SK-N-SH (cell line): ENCODE measurements around the gene GASK1A. TPM values are rescaled to one million over a fixed set of nuclear protein-coding genes. Genes with fewer than 3 reads are reported as not detected.

Source experiments
- CTCF ChIA-PET: fragments of 300-600, 350-600 bp; formaldehyde crosslinking; extraction: SDS; loops from one replicate; lab custom pipeline; 2021; lab: Yijun Ruan, JAX
- POLR2A ChIA-PET: fragments of 350-600 bp; sonication (Branson Sonifier 250); formaldehyde crosslinking; extraction: SDS; loops from one replicate; lab custom pipeline; 2020; ENCODE audit warnings: antibody characterized with exemption, inconsistent platforms; lab: Yijun Ruan, JAX
- DNase-seq: peaks from one replicate; pipeline ENCODE4 v3.0.0; 2012
- H2AFZ ChIP-seq: fragments of 200-600 bp; sonication (generic); 2 replicates; pipeline ENCODE4 v1.8.1; 2016; ENCODE audit warnings: antibody characterized with exemption, mild to moderate bottlenecking, low read depth
- H3F3A ChIP-seq: fragments of 200-600 bp; sonication (generic); replicated peaks from 2 replicates; pipeline ENCODE3; 2016; ENCODE audit warnings: antibody characterized with exemption, mild to moderate bottlenecking; ENCODE audit not compliant: insufficient read depth
- H3K27ac ChIP-seq, 2 experiments: fragments of 200-500 bp in 1 of 2; fragments of 200-600 bp in 1 of 2; sonication (Bioruptor generic) in 1 of 2; sonication (generic), shearing (Covaris generic) in 1 of 2; 2 replicates each; pipeline versions ENCODE4 v1.5.1 to v1.6.1; 2014 to 2016; ENCODE audit warnings: low read depth in 2 of 2, inconsistent platforms in 1 of 2, low read length in 1 of 2, mild to moderate bottlenecking in 1 of 2, mixed read lengths in 1 of 2
- H3K27me3 ChIP-seq: fragments of 200-600 bp; sonication (generic), shearing (Covaris generic); 2 replicates; pipeline ENCODE4 v1.6.1; 2016; ENCODE audit warnings: mixed run types; ENCODE audit not compliant: insufficient read depth
- H3K36me3 ChIP-seq, 2 experiments: fragments of 200-500 bp in 1 of 2; fragments of 200-600 bp in 1 of 2; sonication (Bioruptor generic) in 1 of 2; sonication (generic) in 1 of 2; replicated peaks in 1 of 2; 2 replicates each; pipeline versions ENCODE3 to v1.5.1; 2014 to 2016; ENCODE audit warnings: low read length in 1 of 2, mild to moderate bottlenecking in 1 of 2; ENCODE audit not compliant: insufficient read depth in 2 of 2, control insufficient read depth in 1 of 2
- H3K4me1 ChIP-seq, 2 experiments: fragments of 200-500 bp in 1 of 2; fragments of 200-600 bp in 1 of 2; sonication (Bioruptor generic) in 1 of 2; sonication (generic), shearing (Covaris generic) in 1 of 2; 2 replicates each; pipeline versions ENCODE4 v1.5.1 to v1.6.1; 2014 to 2016; ENCODE audit warnings: low read depth in 1 of 2, low read length in 1 of 2, mixed run types in 1 of 2; ENCODE audit not compliant: insufficient read depth in 2 of 2, control insufficient read depth in 1 of 2
- H3K4me2 ChIP-seq: fragments of 200-600 bp; sonication (generic), shearing (Covaris generic); 2 replicates; pipeline ENCODE4 v1.6.1; 2017; ENCODE audit warnings: mixed run types
- H3K4me3 ChIP-seq, 2 experiments: fragments of 200-500 bp in 1 of 2; fragments of 200-600 bp in 1 of 2; sonication (Bioruptor generic) in 1 of 2; sonication (generic), shearing (Covaris generic) in 1 of 2; 2 replicates each; pipeline versions ENCODE4 v1.5.1 to v1.8.1; 2014 to 2016; ENCODE audit warnings: low read depth in 2 of 2, inconsistent platforms in 1 of 2, low read length in 1 of 2, mild to moderate bottlenecking in 1 of 2, mixed read lengths in 1 of 2, moderate library complexity in 1 of 2
- H3K79me2 ChIP-seq: fragments of 200-600 bp; sonication (generic); 2 replicates; pipeline ENCODE4 v1.8.1; 2017; ENCODE audit warnings: mild to moderate bottlenecking; ENCODE audit not compliant: insufficient read depth
- H3K9ac ChIP-seq: fragments of 200-600 bp; sonication (generic); 2 replicates; pipeline ENCODE4 v1.6.1; 2017; ENCODE audit warnings: mixed run types
- H3K9me2 ChIP-seq: fragments of 200-600 bp; sonication (generic); 2 replicates; pipeline ENCODE4 v1.6.1; 2017; ENCODE audit warnings: mixed run types
- H3K9me3 ChIP-seq: fragments of 200-600 bp; sonication (generic); 2 replicates; pipeline ENCODE4 v1.6.1; 2017; ENCODE audit warnings: mixed run types, mild to moderate bottlenecking, moderate library complexity
- H4K20me1 ChIP-seq: fragments of 200-600 bp; sonication (generic); 2 replicates; pipeline ENCODE4 v1.6.1; 2017; ENCODE audit warnings: mild to moderate bottlenecking, mixed run types; ENCODE audit not compliant: insufficient read depth
- CHD2 ChIP-seq: fragments of 150-350 bp; IDR thresholded peaks from 2 replicates; pipeline ENCODE4 v1.6.1; 2018; ENCODE audit warnings: low read length; ENCODE audit not compliant: partially characterized antibody
- EP300 ChIP-seq, 2 experiments: IDR thresholded peaks; 2 replicates each; pipeline versions ENCODE4 v1.4.0 to v1.6.1; 2012; ENCODE audit warnings: borderline replicate concordance in 1 of 2, low read depth in 1 of 2, low read length in 1 of 2
- EZH2phosphoT487 ChIP-seq: fragments of 200-600 bp; sonication (generic); IDR thresholded peaks from 2 replicates; pipeline ENCODE4 v1.6.1; 2017; ENCODE audit warnings: low read depth, mixed run types, mild to moderate bottlenecking, antibody characterized with exemption, moderate library complexity, borderline replicate concordance
- FOSL2 ChIP-seq: IDR thresholded peaks from 2 replicates; pipeline ENCODE4 v1.4.0; 2012; ENCODE audit warnings: low read depth, mild to moderate bottlenecking, moderate library complexity, borderline replicate concordance
- FOXM1 ChIP-seq: IDR thresholded peaks from 2 replicates; pipeline ENCODE4 v1.4.0; 2012; ENCODE audit warnings: low read depth, mild to moderate bottlenecking
- MAX ChIP-seq: IDR thresholded peaks from 2 replicates; pipeline ENCODE4 v1.4.0; 2012; ENCODE audit warnings: low read depth
- MEF2A ChIP-seq: IDR thresholded peaks from 2 replicates; pipeline ENCODE4 v1.4.0; 2012; ENCODE audit warnings: low read depth, borderline replicate concordance
- NFIC ChIP-seq: IDR thresholded peaks from 2 replicates; pipeline ENCODE4 v1.4.0; 2012; ENCODE audit warnings: borderline replicate concordance
- PBX3 ChIP-seq: IDR thresholded peaks from 2 replicates; pipeline ENCODE4; 2012
- RAD21 ChIP-seq: IDR thresholded peaks from 2 replicates; pipeline ENCODE4 v1.6.1; 2012; ENCODE audit warnings: mild to moderate bottlenecking, low read length
- REST ChIP-seq: IDR thresholded peaks from 2 replicates; pipeline ENCODE4 v1.6.1; 2012; ENCODE audit warnings: mild to moderate bottlenecking, low read depth, low read length, moderate library complexity
- RFX5 ChIP-seq: IDR thresholded peaks from 2 replicates; pipeline ENCODE4 v1.6.1; 2012; ENCODE audit warnings: mild to moderate bottlenecking, improper control_type of control experiment, low read length
- TAF1 ChIP-seq: IDR thresholded peaks from 2 replicates; pipeline ENCODE4 v1.6.1; 2012; ENCODE audit warnings: low read depth, mild to moderate bottlenecking, low read length, moderate library complexity, borderline replicate concordance
- YY1 ChIP-seq: IDR thresholded peaks from 2 replicates; pipeline ENCODE4 v1.4.0; 2012; ENCODE audit warnings: low read depth, mild to moderate bottlenecking
- ZBTB33 ChIP-seq: IDR thresholded peaks from 2 replicates; pipeline ENCODE4 v1.4.0; 2012; ENCODE audit warnings: low read depth, borderline replicate concordance
- WGBS: methylation state at CpG from one replicate; pipeline ENCODE4 v1.1.6; 2017; ENCODE audit warnings: low lambda C conversion rate; 5-methylcytosine and 5-hydroxymethylcytosine counted together
- polyA plus RNA-seq, 3 experiments: library from polyadenylated mRNA; depleted of rRNA; stranded (reverse); fragments of >200 nt; gene quantifications; 2 replicates each; pipeline ENCODE4 v1.2.3, GENCODE V29; 2012

The GASK1A gene
- polyA plus RNA-seq, 1 of the 3 experiments (the other 2 are of a cell fraction), result not detected

- Histone ChIP-seq H3K79me2 (no peaks in the 10 kb centered on the region), H3F3A (no peaks in the 10 kb centered on the region), H3K36me3 (no peaks in the 10 kb centered on the region), H4K20me1 (no peaks in the 10 kb centered on the region), H3K9me2 (no peaks in the 10 kb centered on the region), H3K9me3 (no peaks in the 10 kb centered on the region), H3K4me1 (no peaks in the 10 kb centered on the region; a peak in 1 of 4 replicates), H2AFZ (no peak overlapping the region), H3K9ac (no peak overlapping the region), H3K4me2 (no peak overlapping the region), H3K4me3 (no peak overlapping the region), H3K27ac (no peak overlapping the region), H3K27me3 (no peaks in the 10 kb centered on the region)
- 69% methylated on average over 6 of the region's 12 CpGs for WGBS
- TF ChIP-seq RFX5, result no peak
- TF ChIP-seq EP300 (IDR thresholded peaks at IDR 0.05; ENCODE audit: borderline replicate concordance in 1 of 2, low read depth in 1 of 2, low read length in 1 of 2), result no peak
- no peak for TF ChIP-seq REST
- no peak for TF ChIP-seq RAD21
- TF ChIP-seq ZBTB33, result no peak
- no peak for TF ChIP-seq FOSL2
- no peak for TF ChIP-seq MEF2A
- TF ChIP-seq YY1, result no peak
- TF ChIP-seq TAF1, result no peak
- no peak for TF ChIP-seq PBX3
- TF ChIP-seq MAX, result no peak
- TF ChIP-seq CHD2, result no peak
- no peak for TF ChIP-seq NFIC
- TF ChIP-seq FOXM1, result no peak
- TF ChIP-seq EZH2phosphoT487, result no peak
- no peak for DNase-seq
- ChIA-PET CTCF (no interaction called here), POLR2A (interaction anchor here (0.6 kb wide), 1 partner anchor 933 kb away, joined by 3 read pairs; no protein-coding TSS in a partner anchor)
Observed at GRCh38 chr3:43053291-43053690, 74.2 kb downstream of the GASK1A start.
